ENCODE data around the gene MUC6.

The MUC6 gene

DNA sequence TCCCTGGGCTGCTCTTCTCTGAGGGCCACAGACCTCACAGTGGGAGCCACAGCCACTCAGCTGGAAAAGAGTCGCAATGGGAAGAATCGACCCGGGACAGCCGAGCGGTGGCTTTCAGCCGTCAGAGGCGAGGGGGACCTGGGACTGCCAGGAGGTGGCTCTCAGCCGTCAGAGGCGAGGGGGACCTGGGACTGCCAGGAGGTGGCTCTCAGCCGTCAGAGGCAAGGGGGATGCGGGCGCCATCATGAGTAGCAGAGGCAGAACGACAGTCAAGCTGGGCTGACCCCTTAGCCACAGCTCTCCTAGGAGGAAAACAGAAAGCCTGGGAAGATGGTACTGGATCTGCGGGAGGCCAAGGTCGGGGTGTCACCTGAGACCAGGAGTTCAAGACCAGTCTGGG is 23.2 kb upstream of the MUC6 start:
- no peak for TF ChIP-seq CTCF (IDR thresholded peaks at IDR 0.05)

DNA sequence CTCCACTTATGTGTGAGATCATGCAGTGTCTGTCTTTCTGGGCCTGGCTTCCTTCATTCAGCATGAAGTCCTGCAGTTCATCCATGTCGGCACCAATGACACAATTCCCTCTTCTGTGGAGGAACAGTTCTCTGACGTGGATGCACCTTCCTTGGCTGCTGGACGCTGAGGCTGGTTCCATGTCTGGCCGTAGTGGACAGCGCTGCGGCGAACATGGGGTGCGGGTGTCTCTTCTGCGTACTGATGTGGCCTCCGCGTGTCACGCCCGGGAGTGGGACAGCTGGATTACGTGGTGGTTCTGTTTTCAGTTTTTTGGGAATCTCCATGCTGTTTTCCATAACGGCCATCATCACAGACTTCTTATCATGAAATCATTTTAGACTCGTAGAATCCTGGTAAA is 21.3 kb upstream of the MUC6 start:
- TF ChIP-seq CTCF (IDR thresholded peaks at IDR 0.05), result no peak

- TF ChIP-seq CTCF (IDR thresholded peaks at IDR 0.05), result no peak
These were observed 19.7 kb upstream of the MUC6 start for GRCh38 chr11:1055990-1056771.

GRCh38 chr11:1055109-1055703 is 18.7 kb upstream of the MUC6 start:
- no peak for TF ChIP-seq CTCF (IDR thresholded peaks at IDR 0.05)

- TF ChIP-seq CTCF (IDR thresholded peaks at IDR 0.05), result no peak
These were observed 17.9 kb upstream of the MUC6 start for GRCh38 chr11:1054143-1055108.

DNA sequence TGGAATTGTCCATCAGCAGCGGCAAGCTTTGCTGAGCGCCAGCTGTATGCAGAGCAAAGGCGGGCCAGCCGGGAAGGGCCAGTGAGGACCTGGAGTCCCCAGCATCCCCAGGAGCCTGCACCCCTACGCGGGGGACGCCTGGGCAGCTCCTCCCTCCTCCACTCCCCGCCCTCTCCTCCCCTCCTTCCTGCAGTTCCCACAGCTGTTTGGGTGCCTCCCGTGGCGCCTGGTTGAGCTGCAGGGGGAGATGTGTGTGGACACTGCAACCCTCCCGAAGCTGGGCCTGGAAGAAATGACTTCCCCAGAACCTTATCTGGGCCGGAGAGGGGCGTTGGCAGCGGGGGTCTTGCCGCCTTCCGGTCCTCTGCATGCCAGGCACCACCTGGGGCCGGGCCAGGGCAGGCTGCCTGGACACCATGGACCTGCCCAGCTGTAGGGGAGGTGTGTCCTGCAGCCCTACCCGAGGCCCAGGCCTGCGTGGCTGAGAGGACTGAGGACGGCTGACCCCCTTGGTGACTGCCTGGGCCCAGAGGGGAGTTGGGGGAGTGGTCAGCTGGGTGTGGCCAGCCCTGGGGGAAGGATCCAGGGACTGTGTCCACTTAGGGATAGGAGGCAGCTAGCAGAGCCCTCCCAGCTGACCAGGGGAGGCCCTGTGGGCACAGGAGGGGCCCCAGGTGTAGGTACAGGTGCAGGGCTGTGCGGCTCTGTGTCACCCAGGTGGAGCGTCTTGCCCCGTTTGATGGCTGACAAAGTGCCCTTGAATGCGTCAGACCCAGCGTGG is 16.8 kb upstream of the MUC6 start:
- TF ChIP-seq CTCF (IDR thresholded peaks at IDR 0.05), result no peak

All from LNCAP (cell line).